Bronchial epithelial cell (primary cell): ENCODE measurements around the gene COG2. TPM values are rescaled to one million over a fixed set of nuclear protein-coding genes. Genes with fewer than 3 reads are reported as not detected.

Experiments used
- DNase-seq: peaks from one replicate; pipeline ENCODE4 v3.0.0-alpha.2; 2010; ENCODE audit warnings: low read depth
- FAIRE-seq: peaks from 2 replicates; lab custom pipeline; 2011; peaks lifted over from hg19 to GRCh38; lab: Jason Lieb, UNC
- H3K27me3 ChIP-seq: 2 replicates; pipeline ENCODE4 v1.5.1; 2011; ENCODE audit warnings: low read length; ENCODE audit not compliant: control insufficient read depth, insufficient read depth
- H3K36me3 ChIP-seq: 2 replicates; pipeline ENCODE4 v1.5.1; 2011; ENCODE audit warnings: low read length; ENCODE audit not compliant: control insufficient read depth, insufficient read depth
- H3K4me3 ChIP-seq: 2 replicates; pipeline ENCODE4 v1.5.1; 2011; ENCODE audit warnings: mild to moderate bottlenecking, low read depth, low read length, control low read depth
- CTCF ChIP-seq: IDR thresholded peaks from 2 replicates; pipeline ENCODE4 v1.5.1; 2011; ENCODE audit warnings: mild to moderate bottlenecking, moderate library complexity, low read length, control low read depth, inconsistent platforms; ENCODE audit not compliant: insufficient read depth, severe bottlenecking
- total RNA-seq: library from RNA; depleted of rRNA; stranded (reverse); fragments of >200 nt; gene quantifications from 2 replicates; pipeline ENCODE4 v1.2.1, GENCODE V29; 2014

COG2 gene
- total RNA-seq, 1 donor from 2014 or later = 16.8 TPM

GRCh38 chr1:230684998-230685397 is 42.7 kb downstream of the COG2 start:
- peaks cover 11% of the 10 kb centered on the region for H3K36me3 ChIP-seq
- no peak overlapping the region for H3K4me3 ChIP-seq
- FAIRE-seq = no peak
- no peak for TF ChIP-seq CTCF
- DNase-seq = no peak
- H3K27me3 ChIP-seq = no peaks in the 10 kb centered on the region

- H3K4me3 ChIP-seq = no peak overlapping the region
- no peak for TF ChIP-seq CTCF
- FAIRE-seq (no peak), DNase-seq (no peak)
- no peaks in the 10 kb centered on the region for H3K27me3 ChIP-seq
- H3K36me3 ChIP-seq = peaks cover 17% of the 10 kb centered on the region
These were observed 44.5 kb downstream of the COG2 start for GRCh38 chr1:230686747-230687146.

GRCh38 chr1:230690101-230690500 is 47.8 kb downstream of the COG2 start:
- no peak for TF ChIP-seq CTCF
- peaks cover 16% of the 10 kb centered on the region for H3K36me3 ChIP-seq
- DNase-seq = no peak
- H3K4me3 ChIP-seq = no peak overlapping the region
- FAIRE-seq = no peak
- no peaks in the 10 kb centered on the region for H3K27me3 ChIP-seq

- H3K36me3 ChIP-seq = peaks cover 15% of the 10 kb centered on the region
- H3K27me3 ChIP-seq = no peaks in the 10 kb centered on the region
- TF ChIP-seq CTCF = no peak
- no peak overlapping the region for H3K4me3 ChIP-seq
- no peak for FAIRE-seq
- no peak for DNase-seq
These were observed 49.3 kb downstream of the COG2 start for GRCh38 chr1:230691615-230692014.

- no peak for TF ChIP-seq CTCF
- DNase-seq = no peak
- FAIRE-seq = no peak
- Histone ChIP-seq H3K36me3 (peaks cover 13% of the 10 kb centered on the region), H3K4me3 (no peak overlapping the region), H3K27me3 (no peaks in the 10 kb centered on the region)
These were observed 50.9 kb downstream of the COG2 start for GRCh38 chr1:230693221-230693620.

- DNase-seq (no peak), FAIRE-seq (no peak)
- Histone ChIP-seq H3K36me3 (peaks cover 9% of the 10 kb centered on the region), H3K27me3 (no peaks in the 10 kb centered on the region), H3K4me3 (no peak overlapping the region)
- no peak for TF ChIP-seq CTCF
These were observed 51.5 kb downstream of the COG2 start for GRCh38 chr1:230693777-230694176.
